ENCODE results near the gene ERMP1.
A peak's percentile ranks its signal among the peaks of the same experiment; 100 is the strongest.

The ERMP1 gene

DNA sequence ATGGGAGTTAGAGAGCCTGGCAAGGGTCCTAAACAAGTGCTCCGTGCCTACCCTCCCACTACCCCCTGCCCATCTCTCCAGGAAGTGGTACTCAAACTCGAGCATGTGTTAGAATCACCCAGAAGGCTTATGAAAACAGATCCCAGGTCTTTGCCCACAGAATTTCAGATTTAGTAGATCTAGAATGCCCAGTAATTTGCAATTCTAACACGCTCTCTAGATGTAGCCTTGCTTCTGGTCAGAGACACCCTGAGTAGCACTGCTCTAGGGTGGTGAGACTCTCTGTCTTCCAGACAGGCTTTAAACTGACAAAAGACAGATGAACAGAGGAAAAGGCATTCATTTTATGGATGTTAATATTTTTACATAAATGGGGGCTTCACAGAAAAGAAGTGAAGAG, 20.7 kb upstream of the ERMP1 start:
- no peak for DNase-seq

DNA sequence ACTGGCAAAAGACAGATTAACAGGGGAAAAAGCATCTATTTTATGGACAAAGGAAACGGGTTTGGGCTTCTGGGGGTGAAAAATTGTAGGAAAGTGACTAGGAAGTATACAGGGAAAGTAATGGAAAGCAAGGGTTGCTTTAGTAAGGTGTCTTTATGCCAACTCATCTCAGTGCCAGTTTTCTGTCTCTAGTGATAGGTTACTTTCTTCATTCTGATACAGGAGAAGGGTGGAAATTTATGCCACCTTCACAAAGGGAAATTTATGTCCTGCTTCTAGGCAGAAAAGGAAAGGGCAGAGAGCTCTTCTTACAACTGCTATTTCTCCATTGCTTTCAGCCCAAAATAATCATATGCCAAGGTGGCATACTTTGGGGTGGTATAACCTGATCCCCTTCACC, 20.1 kb upstream of the ERMP1 start:
- DNase-seq, result no peak

DNA sequence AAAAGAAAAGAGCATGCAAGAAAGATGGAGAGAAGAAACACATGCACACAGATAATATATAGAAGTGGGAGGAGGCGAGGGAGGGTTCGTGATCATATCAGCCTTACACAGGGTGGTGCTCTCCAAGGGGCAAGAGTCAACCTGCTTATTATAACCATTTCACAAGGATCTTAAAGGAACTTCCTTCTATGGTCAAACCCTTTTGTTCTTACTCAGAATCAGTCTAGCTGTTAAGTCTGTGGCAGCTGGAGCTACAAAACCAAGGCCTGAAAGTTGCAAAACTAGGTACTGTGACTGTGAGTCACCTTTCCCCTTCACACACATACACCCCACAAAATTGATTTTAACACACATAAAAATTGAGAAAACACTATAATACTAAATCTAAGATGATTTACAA, 18.5 kb upstream of the ERMP1 start:
- no peak for DNase-seq

DNA sequence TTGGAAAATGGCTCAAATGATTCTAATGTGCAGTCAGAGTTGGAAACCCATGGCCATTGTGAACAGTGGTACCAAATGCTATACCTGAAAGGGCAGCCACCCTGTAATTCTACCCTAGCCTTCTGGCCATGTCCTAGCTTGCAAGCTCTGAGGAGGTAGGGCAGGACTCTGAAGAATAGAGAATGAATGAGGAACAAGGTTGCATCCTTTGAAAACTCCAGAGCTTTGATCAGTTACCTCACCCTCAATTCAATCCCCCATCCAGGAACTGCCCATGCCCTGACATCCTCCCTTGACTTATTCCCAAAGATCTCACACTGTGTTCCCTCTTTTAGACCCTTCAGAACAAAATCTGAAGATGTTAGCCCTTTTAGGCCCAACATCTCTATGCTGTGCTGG, 17.8 kb upstream of the ERMP1 start:
- DNase-seq, result no peak

DNA sequence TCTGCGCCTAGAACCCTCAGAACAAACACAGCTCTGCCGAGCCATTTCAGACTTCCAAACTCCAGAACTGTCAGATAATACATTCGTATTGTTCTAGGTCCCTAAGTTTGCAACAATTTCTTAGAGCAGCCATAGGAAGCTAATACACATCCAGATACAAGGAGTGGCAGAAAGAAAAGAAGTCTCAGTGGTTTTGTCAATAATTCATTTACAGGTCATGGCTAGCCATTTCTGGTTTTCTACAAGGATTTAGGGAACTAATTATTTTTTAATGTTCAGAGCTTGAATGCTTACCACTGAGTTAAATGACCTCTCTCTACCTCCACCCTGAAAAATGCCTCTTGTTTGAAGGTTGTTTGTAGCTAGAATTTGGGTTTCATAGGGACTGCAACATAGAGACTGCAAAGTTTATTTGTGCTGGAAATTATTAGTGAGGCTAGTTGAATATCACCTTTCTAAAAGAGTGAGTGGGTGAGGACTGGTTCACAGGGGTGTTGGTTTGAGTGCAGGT, 15.5 kb upstream of the ERMP1 start:
- no peak for DNase-seq

DNA sequence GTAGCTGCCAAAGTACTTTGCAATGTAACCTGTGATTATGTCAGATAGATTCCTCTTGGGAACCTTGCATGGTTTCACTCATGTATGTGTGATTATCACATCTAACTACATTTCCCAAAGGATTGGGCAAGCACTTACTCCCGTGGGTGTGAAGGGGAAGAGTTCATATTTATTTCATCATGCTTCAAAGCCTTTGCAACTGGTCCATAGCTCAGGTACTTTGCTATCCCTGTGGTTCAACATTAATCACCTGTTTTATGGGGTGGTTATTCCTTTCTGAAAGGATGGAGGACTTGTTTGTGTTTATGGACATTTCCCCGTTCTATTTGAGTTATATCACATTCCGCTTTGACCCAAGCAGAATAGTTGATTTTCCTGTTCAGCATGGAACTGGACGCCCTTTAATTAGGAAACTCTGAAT, 13.6 kb upstream of the ERMP1 start:
- no peak for DNase-seq

DNA sequence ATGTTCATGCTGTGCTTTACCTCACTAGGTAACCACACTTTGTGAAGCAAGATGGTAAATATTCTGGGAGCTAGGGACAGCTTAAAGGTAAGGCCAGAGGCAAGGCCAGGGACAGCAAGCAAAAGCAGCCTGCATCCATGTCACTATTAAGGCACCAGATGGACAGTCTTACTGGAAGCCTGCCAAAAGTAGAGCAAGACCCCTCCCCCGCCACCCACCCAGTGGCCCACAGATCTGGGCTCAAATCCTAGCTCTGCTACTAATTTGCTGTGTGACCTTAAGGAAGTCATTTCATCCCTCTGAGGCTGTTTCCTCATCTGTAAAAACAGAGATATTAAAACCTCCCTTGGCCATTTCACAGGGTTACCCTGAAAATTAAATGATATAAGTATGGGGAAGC, 13.2 kb upstream of the ERMP1 start:
- no peak for DNase-seq

DNA sequence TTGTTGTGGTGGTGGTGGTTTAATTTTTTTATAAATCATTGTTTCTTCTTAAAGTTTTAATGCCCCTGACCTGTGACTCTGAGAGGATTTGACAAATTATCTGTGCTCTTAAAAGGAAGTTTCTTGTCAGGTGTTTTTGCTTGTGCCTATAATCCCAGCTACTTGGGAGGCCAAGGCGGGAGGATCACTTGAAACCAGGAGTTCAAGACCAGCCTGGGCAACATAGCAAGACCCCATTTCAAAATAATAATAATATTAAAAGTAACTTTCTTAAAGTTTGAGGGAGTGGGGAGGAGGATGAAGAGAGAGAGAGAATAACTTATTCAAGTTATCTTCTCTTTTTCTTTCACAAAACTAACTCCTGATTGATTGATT, 12.2 kb upstream of the ERMP1 start:
- DNase-seq, result no peak

DNA sequence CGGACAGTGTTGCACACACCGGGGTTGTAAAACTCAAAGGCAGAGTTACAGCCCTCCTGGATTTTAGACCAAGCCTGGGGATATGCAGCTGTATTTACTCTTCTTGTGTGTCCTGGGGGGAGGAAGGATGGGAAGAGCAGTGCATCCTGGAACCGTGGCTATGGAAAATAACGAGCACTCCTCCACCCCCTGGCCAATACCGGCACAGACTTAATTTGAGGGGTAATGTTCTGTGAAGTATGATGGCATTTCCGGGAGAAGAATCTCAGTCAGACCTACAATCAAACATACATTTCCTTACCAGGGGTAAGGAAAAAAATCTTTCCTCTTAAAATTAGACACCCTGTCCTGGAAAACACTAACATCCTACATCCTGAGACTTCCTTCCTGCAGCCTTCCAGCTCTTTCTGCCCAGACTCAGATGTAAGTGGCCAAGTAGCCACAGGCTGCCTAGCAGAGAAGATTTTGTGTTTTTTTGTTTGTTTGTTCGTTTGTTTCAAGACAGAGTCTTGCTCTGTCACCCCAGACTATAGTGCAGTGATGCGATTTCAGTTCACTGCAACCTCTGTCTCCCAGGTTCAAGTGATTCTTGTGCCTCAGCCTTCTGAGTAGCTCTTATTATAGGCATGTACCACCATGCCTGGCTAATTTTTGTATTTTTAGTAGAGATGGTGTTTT, 11.0 kb upstream of the ERMP1 start:
- peak; percentile 16 for DNase-seq

DNA sequence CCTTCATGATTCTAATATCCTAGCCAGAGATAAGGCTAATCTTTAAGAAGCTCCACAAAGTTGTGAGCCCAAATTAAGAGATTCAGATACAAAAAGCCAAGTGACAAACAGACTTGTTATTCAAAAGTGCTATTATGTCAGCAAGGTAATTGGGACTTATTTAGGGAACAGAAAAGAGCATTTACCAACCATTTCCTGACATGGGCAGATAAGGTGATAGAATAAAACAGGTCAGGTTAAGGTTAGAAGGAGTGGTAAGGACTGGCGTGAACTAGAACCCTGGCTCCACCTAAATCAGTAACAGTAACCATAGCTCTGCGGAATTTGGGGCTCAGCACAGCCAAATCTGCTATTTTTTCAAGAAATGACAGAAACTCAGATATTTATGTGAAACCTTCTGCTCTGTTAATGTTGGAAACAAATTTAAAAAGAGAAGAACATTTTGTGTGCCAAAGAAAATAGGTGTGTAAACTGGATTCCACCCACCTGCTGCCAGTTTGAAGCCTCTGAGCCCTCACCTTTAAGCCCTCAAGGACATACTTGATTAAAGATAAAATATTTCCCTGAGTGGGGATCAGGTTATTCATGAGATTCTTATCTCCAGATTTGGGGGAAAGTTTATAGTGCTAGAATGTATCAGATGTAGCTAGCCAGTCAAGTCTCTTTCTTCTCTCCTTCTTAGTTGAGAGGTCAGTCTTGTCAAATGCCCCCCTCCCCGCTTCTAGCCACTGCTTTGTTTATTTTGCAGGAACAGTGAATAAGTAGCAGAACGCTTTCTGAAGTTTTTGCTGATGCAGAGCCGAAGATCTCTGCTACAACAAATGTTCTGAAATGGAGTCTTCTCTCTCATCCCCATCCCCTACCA, 10.2 kb upstream of the ERMP1 start:
- DNase-seq, result no peak

DNA sequence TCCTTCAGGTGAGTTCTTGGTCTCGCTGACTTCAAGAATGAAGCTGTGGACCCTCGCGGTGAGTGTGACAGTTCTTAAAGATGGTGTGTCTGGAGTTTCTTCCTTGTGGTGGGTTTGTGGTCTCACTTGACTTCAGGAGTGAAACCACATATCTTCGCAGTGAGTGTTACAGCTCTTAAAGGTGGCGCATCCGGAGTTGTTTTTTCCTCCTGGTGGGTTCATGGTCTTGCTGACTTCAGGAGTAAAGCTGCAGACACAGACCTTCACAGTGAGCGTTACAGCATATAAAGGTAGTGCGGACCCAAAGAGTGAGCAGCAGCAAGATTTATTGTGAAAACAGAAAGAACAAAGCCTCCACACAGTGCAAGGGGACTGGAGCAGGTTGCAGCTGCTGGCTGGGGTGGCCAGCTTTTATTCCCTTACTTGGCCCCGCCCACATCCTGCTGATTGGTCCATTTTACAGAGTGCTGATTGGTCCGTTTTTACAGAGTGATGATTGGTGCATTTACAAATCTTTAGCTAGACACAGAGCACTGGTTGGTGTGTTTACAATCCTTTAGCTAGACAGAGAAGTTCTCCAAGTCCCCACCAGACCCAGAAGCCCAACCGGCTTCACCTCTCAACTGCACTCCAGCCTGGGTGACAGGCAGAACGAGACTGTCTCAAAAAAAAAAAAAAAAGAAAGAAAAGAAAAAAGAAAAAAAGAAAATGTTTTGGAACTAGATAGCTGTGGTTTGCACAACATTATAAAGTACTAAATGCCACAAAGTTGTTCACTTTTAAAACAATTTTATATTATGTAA, 9.1 kb upstream of the ERMP1 start:
- DNase-seq, result no peak

DNA sequence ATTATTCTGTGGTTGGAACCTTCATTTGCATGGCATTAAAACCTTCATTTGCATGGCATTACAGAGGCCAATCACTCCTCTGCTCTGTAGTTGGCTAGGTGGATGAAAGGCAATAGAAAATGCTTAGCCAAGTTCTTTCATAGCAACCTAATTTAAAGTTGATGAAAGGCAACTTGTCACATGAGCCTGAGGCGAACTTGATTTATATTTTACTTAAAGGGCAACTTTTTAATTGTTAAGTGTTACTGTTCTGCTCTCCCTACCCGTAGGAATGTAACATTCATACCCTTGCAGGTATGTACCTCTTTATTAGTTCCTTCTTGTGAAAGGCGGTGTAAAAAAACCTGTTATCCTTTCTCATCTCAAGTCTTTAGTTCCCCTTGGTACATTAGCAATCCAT, 7.9 kb upstream of the ERMP1 start:
- DNase-seq, result no peak

DNA sequence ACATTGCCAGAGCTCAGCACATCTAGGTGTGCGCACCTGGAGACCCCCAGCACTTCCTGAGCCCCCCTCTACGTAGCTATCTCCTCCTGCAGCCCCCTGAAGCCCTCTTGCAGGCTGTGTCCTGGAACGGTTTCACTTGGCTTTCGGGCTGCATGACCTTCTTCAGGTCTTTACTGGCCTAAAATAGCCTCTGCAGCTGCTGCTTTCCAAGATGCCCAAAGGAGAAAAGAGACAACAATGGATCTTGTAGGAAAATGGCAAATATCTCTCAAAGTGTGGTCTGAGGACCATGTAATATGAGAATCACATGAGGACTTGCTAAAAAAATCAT, 6.6 kb upstream of the ERMP1 start:
- no peak for DNase-seq

DNA sequence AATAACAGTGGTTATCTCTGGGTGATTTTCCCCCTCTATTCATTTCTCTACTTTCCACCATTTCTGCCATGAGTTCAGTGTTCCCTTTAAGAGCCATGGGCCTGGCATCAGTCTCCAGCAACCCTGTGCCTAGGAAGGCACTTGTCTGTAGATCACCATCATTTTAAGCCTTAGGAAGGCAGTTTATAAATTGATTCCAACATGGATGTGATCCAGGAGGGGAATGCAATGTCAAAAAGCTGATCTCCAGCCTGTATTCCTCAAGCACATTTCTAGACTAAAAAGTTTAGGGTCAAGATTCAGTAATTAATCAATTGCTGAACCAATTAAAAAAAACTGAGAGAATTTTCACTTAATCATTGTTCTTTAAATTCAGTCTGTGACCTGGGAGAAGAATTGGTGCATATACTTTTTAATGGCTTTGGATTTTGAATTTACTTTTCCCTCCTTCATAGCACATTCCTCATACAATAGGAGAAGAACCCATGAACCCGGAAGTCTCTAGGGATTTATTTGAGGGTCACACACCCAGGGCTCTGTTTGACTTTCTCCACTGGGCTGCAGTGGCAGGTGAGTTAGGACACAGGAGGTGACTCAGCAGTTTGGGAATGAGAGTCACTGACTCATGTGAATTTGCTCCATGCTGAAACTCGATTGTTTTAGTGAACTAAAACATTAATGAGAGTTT, 6.1 kb upstream of the ERMP1 start:
- peak; percentile 7 for DNase-seq

DNA sequence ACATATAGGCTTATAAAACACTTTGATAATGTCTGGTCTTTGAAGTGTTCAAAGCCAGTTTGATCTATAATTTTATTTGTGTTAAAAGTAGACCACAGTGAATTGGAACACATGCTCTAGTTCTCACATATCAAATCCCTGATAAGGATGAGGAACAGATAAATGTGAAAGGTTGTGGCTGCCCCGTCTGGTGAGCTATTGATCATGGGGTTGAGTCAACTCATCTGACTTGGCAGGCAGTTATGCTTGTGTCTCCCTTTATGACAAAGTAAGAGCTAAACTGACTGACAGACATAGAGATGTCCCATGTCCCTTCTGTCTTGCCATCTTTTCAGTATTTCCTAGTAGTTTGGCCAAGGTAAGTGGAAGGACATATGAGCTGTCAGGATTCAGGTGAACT, 2.9 kb upstream of the ERMP1 start:
- no peak for DNase-seq

DNA sequence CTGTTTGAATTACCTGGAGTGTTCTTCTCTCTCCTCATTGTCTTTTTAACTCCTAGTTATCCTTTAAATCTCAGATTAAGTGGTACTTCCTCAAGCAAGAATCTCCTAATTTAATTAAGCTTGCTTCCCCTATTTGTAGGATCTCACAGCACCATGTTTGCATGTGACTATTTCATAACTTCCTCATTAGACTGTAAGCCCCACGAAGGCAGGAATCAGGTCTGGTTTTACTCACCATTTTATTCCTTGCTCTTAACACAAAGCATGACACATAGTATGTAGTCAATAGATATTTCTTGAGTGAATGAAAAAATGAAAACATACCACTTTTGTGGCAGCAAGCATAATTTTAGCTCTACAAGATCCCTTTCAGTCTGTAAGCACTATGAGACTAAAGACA, 1.3 kb upstream of the ERMP1 start:
- no peak for DNase-seq

DNA sequence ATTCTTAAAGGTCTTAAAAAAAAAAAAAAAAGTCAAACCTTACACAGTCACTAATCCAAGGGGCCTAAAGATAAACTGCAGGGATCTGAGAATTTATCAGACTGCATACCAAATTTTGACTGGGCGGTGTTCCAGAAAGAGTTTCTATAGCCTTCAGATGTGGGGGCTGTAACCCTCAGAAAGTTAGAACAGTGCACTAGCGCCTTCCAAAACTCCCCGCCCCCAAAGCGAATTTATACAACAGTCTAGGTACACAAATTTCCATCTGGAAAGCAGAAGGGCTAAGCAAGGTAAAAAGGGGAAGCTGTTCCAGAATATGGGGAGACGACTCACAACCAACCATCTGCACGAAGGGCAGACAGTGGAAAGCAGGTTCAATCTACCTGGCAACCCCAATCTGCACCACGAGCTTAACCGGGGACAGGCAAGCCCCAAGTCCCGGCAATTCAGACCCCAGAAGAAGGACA, 813 bp downstream of the ERMP1 start:
- DNase-seq, result no peak

DNA sequence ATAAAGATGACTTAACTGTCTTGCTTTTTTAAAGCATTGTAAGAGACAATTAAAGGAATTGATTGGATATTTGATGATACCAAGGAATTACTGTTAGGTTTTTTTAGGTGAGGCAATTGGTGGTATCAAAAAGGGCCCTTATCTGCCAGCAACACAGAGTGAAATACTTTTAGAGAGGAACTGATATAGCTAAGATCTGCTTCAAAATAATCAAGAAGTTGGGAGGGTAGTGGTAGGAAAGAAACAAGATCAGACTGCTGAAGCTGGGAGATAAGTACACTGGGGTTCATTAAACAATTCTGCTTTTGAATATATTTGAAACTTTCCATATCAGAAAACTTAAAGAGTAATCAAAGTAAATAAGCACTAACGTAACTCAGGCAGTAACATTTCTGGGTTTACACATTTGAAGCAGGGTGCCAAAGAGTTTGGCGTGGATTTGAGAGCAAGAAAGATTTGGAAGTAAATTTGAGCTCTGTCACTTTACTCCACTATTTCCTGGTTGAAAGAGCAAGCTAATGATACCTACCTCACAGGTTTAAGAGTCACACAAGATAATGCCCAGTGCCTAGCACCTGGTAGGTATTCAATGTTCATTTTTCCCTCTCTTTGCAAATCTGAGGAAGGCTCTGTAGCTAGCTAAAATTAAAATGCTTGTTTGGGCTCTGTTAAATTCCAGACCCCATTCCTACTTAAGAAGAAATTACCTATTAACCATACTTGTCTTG, 6.9 kb downstream of the ERMP1 start:
- no peak for DNase-seq

DNA sequence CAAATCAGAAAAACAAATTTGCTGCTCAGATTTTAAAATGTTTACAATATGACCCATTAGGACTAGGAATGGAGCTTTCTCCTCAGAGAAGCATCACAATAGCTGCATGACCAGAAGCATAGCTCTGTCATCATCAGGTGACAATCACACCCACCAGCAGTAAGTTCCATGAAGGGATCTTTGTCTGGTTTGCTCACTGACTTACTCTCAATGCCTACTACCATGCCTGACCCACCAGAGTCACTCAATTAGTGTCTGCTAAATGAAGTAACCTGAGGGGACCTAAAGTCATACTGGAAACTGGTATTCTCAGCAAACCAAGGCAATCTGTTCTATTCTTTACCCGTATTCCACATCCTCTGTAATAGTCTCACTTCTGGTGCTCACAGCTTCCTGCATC, 7.7 kb downstream of the ERMP1 start:
- DNase-seq, result no peak

DNA sequence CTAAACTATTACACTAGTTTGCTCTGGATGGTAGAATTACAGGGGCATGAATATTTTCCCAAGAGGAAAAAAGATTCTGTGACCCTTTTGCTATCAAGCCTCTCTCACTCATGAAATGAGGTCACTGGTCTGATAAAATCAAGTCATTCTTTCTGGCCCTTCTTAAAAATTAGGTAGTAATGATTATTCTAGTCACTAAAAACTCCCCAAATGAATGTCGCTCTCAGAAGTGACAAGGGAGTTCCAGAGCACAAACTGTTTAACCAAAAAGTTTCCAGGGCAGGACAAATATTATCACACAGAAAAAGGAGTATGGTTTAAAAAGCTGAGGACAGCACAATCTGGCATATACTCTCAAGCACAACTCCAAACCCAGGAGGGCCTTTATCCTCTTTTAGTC, 12.5 kb downstream of the ERMP1 start:
- no peak for DNase-seq

DNA sequence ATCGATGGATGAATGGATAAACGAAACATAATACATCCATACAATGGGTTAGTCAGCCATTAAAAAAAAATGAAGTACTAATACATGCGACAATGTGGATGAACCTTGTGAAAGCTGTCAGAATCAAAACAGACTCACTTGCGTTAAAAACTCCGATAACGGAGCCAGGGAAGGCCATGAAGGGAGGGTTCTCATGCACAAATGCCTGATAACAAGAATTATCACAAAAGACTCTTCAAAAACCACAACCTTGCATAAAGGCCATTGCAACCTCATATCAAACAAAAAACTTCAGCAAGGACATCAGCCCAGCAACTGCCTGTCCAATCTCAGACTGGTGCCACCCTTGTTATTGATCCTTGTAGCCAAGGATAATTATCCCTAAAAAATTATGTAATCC, 13.7 kb downstream of the ERMP1 start:
- no peak for DNase-seq

DNA sequence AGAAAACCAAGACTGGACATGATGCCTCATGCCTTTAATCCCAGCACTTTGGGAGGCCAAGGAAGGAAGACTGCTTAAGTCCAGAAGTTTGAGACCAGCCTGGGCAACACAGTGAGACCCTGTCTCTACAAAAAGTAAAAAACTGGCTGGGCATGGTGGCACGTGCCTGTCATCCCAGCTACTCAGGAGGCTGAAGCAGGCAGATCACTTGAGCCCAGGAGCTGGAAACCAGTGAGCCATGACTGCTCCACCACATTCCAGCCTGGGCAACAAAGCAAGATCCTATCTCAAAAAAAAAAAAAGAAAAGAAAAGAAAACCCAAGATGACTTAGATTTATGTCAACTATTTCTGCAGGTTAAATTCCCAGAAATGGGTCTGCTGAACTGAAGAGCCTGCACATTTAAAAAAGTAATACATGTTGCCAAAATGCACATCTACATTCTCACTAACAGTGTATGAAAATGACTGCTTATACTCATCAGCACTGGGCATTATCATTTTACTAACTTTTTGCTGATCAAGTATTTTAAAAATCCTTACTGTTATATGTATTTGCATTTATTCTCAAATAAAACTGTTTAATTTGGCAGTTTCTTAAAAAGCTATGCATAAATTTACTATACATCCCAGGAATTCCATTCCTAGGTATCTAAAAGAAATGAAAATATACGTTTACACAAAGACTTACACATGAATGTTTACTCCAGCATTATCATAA, 14.3 kb downstream of the ERMP1 start:
- DNase-seq, result no peak
